GM19467 (cell line): Measurements from ENCODE around the gene PLEKHN1.

ENCODE experiments used
- ATAC-seq: cut with Tn5 transposase; IDR thresholded peaks from one replicate; pipeline ENCODE4 v1.9.1; 2021; ENCODE audit warnings: mild to moderate bottlenecking, moderate library complexity; ENCODE audit not compliant: unreplicated experiment

The PLEKHN1 gene

DNA sequence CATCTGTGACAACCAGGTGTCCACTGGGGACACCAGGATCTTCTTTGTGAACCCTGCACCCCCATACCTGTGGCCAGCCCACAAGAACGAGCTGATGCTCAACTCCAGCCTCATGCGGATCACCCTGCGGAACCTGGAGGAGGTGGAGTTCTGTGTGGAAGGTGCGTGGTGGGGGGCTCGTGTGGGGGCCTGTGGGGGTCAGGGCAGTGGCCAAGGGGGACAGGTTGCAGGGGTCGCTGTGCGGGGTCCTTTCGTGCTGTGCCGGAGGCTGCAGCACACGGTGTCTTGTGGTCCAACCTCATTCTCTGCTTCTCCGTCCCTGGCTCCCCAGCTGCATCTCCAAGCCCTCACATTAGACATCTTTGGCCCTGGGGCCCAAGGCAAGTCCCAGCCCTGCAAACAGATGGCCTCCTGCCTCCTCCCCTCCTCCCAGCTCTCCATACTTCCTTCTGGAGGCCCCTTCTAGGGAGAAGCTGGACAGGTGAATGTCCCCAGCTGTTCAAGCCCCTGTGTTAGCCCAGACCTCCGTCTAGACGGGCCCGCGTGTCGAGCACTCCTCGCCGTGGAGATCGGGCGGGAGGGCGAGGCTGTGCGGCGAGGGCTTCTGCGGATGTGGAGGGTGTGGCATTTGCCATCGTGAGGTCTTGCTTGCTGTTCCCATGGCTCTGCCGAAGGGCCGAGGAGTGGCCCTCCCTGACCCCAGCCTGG is 56.2 kb downstream of the PLEKHN1 start:
- ATAC-seq = no peak

- no peak for ATAC-seq
These were observed 57.4 kb downstream of the PLEKHN1 start for GRCh38 chr1:1023700-1024099.

DNA sequence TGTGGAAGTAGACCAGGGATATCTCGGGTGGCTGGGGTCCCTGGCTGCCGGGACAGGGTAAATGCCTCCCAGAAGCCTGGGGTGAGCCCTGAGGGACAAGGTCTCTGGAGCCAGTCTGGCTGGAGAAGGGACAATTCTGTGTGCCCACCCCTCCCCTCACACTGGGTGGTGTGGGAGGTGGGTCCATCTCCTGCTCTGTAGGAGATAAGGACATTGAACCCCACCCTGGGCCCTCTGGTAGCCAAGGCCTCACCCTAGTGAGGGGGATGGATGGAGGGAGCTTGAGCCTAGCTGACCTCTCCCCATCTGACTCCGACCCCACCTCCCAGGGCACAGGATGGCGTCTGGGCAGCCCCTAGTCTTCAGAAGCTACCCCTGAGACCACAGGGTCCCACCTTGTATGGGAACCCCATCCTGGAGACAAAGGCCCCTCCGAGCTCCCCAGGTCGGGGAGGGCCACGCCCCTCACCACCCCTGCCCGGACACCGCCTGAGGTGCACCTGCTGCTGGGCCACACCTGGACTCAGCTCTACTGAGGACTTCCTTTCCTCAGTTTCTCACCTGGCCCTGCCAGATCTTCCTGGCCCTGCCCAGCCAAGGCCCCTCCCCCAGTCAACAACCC is 58.0 kb downstream of the PLEKHN1 start:
- ATAC-seq = no peak

DNA sequence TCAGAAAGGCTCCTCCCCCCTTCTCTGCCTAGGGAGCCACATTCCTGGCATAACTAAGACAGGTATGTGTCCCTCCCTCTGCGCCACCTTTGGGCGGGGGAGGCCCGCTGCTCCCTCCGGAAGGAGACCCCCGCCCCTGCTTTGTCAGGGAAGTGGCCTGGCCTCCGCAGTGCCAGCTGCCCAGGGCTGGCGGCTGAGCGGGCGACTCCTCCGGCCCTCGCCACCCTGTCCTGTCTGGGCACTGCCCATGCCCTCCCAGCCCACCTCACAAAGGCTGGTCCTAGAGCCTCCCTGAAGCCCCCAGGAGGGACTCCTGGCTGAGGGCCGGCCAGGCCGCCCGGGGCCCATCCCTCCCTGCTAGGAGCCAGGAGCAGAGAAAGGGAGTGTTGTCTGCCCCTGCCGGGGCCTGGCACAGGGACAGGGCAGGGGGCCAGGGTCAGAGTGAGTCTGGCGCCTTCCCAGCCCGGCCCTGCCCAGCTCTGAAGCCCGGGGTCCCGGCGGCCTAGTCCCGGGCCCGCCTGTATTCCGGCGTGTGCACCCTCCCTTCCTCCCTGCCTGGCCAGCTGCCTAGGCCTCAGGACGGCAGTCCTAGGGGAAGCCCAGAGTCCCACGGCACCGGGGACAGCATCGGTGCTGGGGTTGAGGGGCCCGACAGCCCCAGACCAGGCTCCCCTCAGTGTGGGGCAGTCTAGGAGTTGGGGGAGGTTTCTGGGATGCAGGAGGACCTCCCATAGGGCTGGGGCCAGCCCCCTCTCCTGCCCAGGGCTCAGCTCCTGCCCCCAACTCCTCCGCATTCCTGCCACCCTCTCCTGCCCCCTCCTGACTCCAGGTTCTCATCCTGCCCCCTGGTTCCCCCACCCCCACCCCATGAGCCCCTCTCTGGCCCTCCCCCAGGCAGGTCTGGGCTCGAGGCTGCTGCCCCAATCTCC is 58.8 kb downstream of the PLEKHN1 start:
- ATAC-seq = no peak
